RPMI8226 (cell line): ENCODE measurements around the gene AZGP1.

ENCODE experiments used
- DNase-seq: peaks from one replicate; pipeline ENCODE4 v3.0.0-alpha.2; 2015

AZGP1 gene

DNA sequence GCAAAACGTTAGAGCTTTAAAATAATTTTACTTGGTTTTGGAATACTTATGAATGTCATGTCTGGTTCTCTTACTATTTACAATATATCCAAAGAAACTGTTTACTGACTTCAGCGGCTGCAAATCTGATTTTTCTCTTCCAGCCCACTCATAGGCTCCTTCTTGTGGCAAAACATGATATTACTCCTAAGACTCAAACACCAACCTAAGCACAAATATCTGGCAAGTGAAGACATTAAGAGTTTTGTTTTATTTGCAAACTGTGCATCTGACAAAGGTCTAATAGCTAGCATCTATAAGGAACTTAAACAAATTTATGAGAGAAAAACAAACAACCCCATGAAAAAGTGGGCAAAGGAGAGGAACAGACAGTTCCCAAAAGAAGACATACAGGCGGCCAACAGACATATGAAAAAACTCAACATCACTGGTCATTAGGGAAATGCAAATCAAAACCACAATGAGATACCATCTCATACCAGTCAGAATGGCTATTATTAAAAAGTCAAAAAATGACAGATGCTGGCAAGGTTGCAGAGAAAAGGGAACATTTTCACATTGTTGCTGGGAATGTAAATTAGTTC is 26.1 kb downstream of the AZGP1 start:
- DNase-seq: peak; percentile 41

DNA sequence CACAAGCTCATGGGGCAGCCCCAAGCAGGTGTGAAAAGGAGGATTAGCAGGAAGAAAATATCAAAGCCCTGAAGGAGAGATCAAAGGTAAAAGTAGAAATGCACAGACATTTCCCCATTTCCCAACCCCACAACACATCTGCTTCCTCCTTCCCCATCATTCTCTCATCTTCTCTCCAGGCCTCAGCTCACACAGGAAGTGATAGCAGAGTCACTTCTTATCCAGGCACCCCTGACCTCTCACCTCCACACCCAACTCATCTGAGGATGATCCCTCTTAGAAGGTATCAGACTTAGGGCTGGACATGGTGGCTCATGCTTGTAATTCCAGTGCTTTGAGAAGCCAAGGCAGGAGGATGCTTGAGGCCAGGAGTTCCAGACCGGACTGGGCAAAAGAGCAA is 28.2 kb downstream of the AZGP1 start:
- no peak for DNase-seq

DNA sequence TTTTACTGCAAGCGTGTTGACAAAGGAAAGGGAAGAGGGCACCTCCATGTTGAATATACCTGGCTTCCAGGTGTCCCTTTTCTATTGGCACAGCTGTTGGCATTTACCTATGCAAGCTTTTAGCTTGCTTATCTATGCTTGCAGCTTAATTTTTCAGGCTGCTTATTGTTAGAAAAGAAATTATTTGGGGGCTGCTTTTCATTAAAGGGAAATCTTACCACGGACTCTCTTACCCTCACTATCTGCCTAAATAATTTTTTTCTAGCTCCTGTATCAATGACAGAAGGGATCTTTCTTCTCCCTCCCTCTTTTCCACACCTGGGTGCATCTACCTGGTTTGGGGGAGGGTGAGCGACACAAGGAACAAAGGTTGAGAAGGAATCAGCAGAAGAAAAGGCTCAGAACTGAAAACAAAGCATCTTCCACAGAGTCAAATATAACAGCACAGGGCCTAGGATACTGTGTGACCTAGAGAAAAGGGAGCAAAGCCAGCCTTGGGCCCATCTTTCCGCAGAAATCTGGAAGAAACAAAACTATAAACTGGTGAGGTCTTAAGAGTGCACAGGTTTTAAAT is 31.2 kb downstream of the AZGP1 start:
- no peak for DNase-seq

DNA sequence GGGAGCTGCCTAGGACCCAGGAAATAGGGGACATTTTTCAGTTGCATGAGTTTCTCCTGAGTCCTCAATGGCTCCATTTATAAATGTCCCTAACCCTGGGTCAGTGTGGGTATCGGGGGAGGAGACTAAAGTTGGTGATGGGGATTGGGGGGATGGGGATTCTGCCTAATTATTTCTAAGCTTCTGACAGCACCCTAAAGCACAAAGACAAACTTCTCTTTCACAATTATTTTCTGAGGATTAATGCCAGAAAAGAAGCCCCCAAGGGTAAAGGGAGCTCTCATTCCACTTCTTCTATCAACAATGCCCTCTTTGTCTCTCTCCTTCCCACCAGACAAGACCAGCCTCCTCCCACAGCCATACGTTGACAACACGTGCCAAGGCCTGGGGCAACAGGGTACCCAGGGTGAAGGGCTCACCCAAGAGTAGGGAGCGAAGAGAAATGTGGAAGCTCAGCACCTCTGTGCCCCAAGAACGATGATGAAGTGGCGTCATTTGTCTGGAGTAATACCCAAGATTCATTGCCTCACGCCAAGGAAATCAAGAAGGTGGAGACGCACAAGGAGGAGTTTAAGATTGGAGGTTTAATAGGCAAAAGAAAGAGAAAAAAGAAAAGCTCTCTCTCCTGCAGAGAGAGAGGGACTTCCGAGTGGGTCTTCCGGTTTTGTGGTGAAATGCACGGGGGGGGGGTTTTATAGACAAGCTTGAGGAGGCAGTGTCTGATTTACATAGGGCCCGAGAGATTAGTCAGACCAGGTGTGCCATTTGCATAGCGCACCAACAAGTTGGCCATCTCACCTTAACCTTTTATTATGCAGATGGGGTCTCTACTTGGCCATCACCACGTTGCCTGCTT is 32.0 kb downstream of the AZGP1 start:
- DNase-seq: no peak

DNA sequence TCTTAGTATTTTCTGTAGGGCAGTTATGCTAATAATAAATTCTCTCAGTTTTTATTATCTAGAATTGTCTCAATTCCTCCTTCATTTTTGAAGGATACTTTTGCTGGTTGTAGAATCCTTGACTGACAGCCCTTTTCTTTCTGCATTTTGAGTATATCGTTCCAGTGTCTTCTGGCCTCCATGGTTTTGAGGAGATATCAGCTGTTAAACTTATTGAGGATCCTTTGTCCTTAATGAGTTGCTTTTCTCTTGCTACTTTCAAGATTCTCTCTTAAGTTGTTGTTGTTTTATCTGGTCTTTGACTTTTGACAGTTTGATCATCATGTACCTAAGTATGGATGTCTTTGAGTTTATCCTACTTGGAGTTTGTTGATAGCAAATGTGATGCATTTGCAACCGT is 37.5 kb downstream of the AZGP1 start:
- no peak for DNase-seq

DNA sequence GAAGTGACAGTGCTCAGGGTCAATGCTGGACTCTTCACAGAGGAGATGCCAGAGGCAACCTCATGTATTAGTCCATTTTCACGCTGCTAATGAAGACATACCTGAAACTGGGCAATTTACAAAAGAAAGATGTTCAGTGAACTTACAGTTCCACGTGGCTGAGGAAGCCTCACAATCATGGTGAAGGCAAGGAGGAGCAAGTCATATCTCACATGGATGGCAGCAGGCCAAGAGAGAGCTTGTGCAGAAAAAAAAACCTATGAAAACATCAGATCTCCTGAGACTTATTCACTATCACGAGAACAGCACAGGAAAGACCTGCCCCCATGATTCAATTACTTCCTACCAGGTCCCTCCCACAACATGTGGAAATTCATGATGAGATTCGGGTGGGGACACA is 40.8 kb downstream of the AZGP1 start:
- peak; percentile 51 for DNase-seq

DNA sequence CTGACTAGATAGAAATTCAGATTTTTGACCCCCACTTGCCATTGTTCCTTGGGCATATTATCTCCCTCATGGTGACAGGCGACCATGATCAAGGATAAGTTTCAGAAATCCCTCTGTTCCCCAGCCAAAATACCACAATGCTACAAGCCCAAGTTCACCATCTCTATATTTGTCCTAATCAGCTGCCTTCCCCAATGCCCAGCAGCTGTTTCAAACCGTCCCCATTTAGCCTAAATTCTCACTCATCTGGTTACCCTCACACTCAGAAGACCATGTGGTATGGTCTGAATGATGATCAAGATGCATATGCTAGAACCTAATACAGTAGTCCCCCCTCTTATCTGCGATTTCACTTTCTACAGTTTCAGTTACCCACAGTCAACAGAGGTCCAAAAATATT is 45.5 kb downstream of the AZGP1 start:
- no peak for DNase-seq

DNA sequence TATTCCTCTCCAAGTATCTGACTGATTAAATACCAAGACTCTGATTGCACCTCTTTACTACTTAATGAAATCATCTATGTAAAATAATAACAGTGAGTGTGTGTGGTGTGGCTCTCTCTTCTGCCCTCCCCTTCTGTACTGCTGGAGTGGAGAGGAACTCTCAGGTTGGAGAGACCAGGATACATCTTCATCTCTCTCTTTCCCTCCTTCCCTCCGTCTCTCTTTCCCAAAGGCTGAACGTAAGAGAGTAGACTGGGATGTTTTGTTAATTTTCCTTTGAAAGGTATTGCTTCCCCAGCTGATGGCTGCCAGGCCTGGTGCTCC is 46.1 kb downstream of the AZGP1 start:
- DNase-seq: no peak

DNA sequence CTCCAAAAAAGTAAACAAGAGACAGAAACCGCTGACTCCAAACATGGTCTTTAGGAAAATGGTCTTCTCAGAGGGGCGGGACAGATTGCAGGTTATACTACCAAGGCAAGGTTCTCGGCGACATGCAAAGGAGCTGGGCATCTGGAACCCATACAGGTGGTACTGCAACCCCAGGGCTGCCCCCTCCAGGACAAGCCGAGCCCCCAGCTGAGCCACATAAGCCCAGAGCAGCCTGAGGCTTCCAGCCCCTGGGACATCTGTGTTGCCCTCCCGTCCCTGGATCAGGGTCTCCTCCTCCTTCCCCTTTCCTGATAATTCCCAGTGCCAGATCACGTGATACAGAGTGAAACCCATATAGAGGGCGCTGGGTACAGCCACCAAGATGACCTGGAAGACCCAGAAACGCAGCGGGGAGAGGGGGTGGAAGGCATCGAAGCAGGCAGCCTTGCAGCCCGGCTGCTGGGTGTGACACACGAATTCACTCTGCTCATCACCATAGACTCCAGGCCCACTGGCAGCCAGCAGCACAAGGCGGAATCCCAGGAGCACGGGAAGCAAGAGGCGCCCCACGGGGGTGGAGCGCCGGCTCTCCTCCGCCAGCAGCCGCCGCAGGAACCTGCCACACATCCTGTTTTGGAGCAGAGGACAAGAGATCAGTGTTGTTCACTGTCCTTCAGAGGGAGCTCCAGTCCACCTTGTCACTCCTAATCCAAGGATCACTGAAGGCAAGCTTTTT is 46.7 kb downstream of the AZGP1 start, which contains the start of gene GJC3:
Gene GJC3 (minus strand): TSS at position 627 of the 736 bp plus-strand sequence. CDS start 0 bp downstream, at position 627.
- peak; percentile 66 for DNase-seq

DNA sequence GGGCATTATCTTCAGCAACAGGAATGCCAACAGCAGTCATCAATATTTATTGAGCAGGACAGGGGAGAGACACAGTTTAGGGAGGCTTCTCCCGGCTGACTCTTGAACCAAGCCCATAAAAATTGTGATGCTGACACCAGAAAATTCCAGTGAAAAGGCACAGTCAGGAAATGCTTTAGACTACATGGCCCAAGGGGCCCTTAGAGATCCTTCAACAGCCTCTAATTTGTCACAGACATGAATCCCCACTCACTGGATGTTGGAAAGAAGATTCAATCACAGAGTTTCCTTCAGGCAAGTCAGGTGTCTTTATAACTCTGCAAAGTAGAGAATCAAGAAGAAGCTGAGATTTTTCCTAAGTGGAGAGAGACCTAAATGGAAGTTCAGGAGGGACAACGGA is 47.6 kb downstream of the AZGP1 start:
- no peak for DNase-seq

DNA sequence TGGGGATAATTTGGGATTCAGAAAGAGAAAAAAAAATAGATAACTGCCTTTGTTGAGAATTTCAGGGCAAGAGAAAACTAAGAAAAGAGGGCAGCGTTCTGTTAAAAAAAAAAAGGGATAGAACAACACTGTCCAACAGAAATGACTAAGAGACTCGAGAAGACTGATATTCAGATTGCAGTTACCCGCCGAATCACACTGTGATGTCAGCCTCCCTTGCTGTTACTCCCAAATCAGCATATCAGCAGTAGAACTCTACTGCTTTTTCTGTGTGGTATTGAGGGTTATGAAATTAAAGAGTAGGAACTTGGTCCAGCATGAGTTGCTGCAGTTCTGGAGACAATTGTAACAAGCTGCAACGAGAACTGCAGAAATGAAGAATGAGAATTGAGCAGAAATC is 48.3 kb downstream of the AZGP1 start:
- no peak for DNase-seq

DNA sequence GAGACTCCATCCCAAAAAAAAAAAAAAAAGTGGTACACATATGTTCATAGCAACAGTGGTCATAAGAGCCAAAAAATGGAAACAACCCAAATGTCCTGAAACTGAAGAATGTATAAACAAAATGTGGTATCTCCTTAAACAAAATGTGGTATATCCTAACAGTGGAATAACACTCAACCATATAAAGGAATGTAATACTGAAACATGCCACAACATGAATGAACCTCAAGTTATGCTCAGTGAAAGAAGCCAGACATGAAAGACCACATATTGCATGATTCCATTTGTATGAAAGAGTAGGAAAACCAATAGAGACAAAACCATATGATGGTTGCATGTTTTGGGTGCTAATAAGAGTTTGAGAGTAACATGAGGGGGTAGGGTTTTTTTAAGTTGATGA is 49.5 kb downstream of the AZGP1 start:
- DNase-seq: no peak

DNA sequence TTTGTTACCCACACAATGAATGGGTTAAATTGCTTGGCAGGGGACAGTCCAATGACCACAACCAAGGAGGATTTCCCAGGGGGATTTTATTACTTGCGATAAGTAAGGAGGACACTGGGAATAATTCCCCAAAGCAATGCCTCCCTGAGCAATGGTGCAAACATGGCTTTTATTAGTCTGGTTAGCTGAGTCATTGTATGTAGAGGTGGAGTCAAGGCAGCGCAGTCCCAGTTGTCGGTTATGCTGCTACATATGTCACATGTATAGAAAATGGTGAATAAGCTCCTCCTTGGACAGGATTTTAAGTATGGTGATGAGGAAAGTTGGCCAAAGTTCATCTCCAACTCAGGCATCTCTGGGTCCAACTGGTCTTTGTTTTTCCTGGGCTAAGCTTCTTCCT is 52.6 kb downstream of the AZGP1 start:
- no peak for DNase-seq

DNA sequence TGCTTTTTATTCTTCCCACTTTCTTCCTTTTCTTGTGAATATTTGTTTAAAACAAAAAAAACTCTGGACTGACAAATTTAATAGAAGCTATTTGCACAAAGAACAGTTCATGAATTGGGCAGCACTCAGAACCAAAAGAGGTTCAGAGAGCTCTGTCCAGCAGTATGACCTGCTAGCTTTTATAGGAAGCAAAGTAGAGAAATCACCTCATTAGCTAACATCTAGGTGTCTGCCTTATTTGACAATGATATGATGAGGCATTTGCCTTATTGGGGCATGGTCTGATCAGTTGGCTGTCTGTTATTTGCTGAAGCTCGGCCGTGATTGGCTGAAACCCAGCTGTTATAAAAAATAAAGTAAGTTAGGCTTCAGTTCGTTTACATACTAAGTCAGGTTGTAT is 55.7 kb downstream of the AZGP1 start:
- no peak for DNase-seq

DNA sequence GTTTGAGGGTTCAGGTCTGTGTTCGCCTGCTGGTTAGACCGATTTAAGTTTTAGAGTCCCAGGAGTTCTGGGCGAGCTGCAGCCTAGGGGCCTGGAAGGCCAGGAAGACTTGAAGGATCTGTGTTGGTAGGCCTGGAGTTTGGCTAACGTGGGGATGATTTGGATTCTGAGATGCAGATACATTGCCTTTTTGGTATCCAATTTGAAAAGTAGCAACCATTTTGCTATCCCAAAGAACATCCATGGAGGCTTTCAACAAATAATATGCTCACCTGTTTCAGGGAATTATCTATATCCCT is 56.1 kb downstream of the AZGP1 start:
- DNase-seq: no peak

DNA sequence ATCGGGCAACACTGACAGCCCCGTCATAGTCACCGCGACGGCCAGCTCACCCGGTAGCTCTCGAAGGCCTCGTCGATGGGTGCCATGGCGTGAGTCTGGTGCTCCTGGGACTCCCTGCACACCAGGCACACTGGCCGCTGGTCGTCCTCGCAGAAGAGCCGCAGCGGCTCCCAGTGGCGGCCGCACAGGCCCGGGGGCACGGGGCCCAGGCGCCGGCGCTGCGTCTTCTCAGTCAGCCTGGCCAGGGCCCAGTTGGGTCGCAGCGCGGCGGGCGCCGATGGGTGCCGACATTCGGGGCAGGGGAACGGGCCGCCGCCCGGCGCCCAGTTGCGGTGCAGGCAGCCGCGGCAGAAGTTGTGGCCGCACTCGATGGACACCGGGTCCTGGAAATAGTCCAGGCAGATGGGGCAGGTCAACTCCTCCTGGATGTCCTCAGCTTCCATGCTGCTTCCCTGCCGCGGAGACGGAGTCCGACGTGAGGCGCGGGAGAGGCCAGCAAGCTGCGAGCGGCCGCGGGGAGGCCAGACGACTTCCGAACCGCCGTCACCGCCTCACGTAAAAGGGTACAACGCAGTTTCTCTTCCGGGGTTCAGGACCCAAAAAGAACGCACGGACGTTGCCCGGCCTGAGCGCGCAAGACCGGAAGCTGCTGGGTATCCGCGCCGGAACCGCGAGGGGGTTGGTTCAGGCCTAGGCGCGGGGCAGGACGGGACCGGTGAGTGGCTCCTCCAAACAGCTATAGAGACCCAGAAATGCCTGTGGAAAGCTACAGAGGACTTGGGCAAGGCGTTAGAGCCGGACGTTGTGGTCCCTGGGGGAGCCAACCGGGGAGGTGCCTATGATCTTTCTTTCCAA is 56.6 kb downstream of the AZGP1 start, which contains the start of gene TRIM4:
Gene TRIM4 (minus strand): TSS at position 572 of the 855 bp plus-strand sequence. CDS start 129 bp downstream, at position 443.
- DNase-seq: peak; percentile 97
